ACHN (cell line): Measurements from ENCODE around the gene CLCNKB.
A peak's percentile ranks its signal among the peaks of the same experiment; 100 is the strongest.
"Not testable (repeated sequence)": the region's sequence is repeated elsewhere in the genome, so short reads cannot be mapped to it uniquely, and the experiment has no call there.

Experiments
- DNase-seq: peaks from one replicate; pipeline ENCODE4 v3.0.0-alpha.2; 2015
- in situ Hi-C: cut with HindIII; loops from 2 replicates; pipeline ENCODE4 v1.10.0; 2017; ENCODE audit warnings: low sequenced_read_pairs, low pct_ligation_motif_present, low pct_unique_long_range_greater_than_20kb

Gene CLCNKB

GRCh38 chr1:16053781-16054502 lies 10.4 kb downstream of the CLCNKB start:
- no peak for DNase-seq
- in situ Hi-C loops: no loop called here

DNA sequence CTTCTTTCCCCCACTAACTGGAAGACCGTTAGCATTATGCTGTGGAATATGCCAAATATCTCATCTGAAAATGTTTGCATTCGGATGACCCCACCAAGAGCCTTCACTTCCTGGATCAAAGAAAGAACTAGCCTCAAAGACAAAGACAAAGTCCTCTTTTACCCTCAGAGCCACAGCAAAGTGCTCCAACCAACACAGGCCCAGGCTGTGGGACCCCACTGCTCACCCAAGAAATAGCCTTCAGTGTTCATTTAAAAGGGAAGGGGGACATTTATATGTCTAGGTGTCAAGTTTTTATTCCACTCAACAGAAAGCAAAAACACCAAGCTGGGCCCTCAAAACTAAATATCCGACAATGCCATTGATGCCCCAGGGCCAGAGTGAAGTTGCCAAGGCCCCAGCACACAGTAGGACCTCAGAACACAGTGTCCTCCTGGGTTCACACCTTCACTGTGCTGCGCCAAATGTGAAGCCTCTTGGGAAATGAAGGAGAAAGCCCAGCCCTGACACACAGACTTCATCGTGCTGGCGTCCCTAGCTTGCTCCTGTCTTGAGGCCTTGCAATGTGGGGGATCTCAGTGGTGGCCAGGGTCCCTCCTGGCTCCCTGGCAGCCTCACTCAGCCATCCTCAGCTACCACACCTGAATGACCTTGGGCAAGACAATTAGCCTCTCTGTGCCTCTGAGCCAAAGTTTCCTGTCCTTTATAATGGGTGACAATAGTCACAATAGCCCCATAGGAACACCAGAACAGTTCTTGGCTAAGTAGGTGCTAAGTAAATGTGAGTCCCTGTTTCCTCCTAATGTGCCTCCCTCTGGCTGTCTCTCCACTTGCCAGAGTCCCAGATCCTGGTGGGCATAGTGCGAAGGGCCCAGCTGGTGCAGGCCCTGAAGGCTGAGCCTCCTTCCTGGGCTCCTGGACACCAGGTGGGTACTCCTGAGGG lies 11.3 kb downstream of the CLCNKB start:
- in situ Hi-C loops: no loop called here
- no peak for DNase-seq

GRCh38 chr1:16055613-16056520 lies 12.3 kb downstream of the CLCNKB start:
- in situ Hi-C loops: no loop called here
- DNase-seq: peak; percentile 82

DNA sequence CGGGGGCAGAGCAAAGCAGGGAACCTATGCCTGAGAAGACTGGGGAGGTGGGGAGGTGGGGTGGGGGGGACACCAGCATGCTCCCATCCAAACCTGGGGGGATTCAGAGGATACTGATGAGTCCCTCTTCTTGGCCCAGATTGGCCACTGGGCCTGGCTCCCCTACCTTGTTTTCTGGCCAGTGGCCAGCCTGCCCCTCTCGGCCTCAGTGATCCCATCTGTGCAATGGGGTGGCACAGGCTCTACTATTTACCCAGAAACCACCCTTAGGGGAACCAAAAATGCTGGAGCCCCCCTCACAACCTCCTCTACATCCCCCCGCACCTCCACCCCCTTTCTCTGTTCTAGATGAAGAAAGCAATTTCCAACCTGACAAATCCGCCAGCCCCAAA lies 12.9 kb downstream of the CLCNKB start:
- DNase-seq, in situ Hi-C loops: not testable (repeated sequence)

DNA sequence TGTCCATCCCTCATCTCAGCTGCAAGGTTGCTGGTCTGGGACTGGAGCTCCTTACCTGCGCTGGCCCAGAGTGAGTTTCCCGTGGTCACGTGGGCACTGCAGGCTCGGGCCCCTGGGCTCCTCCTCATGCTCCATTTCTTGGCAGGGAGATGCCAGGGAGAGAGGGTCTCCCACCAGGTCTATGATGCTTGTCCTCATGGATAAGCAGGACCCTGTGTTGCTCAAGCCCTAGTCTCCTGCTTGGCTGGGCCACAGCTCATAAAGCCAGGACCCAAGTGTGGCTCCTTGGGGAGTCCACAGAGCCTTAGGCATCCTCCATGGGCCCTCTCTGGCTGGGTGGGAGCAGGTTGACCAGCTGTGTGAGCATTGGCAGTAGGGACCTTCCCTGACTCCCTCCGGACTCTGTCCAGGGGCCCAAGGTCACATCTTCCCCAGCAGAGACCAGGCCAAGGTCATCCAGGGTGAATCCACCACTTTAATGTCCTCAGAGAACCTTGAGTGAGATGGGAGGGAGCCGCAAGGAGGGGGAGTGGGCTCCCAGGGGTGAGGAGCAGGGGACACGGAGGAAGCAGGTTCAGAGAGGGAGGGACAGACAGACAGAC lies 13.8 kb downstream of the CLCNKB start:
- DNase-seq, in situ Hi-C loops: not testable (repeated sequence)

- DNase-seq, in situ Hi-C loops: not testable (repeated sequence)
Observed at GRCh38 chr1:16058394-16059120, 15.0 kb downstream of the CLCNKB start.

- DNase-seq: no peak
- in situ Hi-C loops: no loop called here
Observed at GRCh38 chr1:16061266-16061665, 17.7 kb downstream of the CLCNKB start.

DNA sequence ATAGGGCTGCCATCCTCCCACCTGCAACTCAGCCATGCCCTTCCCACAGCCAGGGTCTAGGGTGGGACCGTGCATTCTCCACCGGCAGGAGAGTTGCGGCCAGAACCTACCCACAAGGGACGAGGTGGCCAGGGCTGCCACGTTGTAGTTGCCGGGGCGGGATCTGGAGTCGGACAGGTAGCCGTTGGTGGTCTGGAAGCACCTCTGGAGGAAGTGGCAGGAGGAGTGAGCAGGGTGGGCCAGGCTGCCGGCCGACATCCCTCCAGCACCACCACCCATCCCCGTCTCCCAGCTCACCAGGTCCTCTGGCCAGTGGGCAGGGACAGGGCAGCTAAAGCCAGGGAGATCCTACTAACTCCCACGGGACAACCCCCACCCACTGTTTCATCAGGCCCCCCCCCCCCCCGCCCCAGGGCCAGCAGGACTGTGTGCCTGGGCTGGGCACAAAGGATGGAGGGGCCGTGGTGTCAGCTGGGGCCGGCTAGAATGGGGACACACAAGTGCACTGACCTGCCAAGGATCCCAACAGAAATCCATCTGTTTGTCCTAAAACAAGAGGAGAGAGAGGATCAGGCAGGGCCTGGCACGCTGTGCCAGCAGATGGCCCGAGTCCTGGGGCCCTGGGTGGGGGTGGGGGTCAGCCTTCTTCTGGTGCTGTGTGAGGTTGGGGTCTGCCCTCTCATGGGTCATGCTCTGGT lies 18.6 kb downstream of the CLCNKB start:
- DNase-seq, in situ Hi-C loops: not testable (repeated sequence)

- in situ Hi-C loops, DNase-seq: not testable (repeated sequence)
Observed at GRCh38 chr1:16062687-16063075, 19.1 kb downstream of the CLCNKB start.

- in situ Hi-C loops: no loop called here
- no peak for DNase-seq
Observed at GRCh38 chr1:16063226-16063829, 19.7 kb downstream of the CLCNKB start.

DNA sequence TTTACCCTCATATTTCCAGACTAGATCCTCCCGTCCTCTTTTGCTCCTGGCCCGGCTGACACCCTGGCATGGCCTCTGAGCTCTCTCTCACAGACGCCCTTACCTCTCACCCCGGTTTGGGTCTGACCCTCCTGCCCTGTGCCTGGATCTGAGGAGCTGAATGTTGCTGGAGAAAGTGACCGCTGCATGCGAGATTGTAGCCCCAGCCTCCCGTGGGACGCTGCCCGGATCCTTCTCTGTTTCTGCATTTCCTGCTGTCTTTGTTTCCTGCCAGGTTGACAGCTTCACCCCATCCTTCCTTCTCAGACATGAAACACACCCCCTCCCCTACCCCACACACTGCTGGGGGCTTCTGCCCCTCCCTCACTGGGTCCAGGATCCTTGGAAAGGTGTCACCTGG lies 20.3 kb downstream of the CLCNKB start:
- in situ Hi-C loops: no loop called here
- no peak for DNase-seq

DNA sequence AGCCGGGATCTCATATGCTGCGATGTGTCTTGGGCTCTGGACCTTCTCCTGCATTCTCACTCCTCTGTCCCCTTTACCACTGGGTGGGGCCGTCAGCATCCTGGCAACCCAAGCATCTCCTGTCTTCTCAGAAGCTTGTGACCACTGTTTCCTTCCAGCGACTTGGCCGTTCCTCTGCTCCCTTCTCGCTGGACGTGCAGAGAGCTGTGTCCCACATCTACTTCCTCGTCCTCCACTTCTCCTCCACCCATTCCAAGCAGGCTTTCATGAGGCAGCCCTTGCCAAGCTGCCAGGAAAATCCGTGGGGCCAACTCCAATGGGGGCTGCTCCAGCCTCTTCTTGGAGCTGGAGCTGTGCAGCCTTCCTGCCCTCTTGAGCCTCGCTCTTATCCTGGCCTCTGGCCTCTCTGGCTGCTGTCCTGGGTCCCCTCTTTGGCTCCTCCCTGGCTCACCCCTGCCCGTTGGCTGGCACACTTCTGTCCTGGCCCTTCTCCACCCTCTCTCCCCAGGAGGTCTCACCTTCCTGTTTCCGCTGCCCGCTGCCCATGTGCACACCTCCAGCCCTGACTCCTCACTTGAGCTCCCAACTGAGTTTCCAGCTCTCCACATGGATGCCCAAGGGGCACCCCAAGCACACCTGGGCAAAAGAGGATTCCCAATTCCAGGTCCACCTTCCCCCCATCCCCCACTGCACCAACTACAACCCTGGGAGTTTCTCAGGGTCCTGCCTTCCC lies 21.1 kb downstream of the CLCNKB start:
- in situ Hi-C loops: no loop called here
- DNase-seq: no peak

DNA sequence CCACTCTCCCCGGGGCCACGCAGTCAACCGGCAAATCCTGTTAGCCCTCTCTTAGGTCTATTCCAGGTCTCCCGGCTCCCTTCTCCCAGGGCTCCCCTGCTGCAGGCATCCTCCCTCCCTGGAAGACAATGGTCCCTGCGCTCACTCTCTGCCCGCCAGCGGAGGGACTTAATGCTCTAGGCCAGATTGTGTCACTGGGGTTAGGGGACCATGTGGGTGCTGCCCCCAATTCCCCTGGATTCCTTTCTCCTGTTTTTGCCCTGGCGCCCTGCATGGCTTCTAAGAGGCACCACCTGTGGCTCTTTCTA lies 21.6 kb downstream of the CLCNKB start:
- DNase-seq: no peak
- in situ Hi-C loops: no loop called here

GRCh38 chr1:16066245-16066644 lies 22.7 kb downstream of the CLCNKB start:
- DNase-seq: no peak
- in situ Hi-C loops: no loop called here

DNA sequence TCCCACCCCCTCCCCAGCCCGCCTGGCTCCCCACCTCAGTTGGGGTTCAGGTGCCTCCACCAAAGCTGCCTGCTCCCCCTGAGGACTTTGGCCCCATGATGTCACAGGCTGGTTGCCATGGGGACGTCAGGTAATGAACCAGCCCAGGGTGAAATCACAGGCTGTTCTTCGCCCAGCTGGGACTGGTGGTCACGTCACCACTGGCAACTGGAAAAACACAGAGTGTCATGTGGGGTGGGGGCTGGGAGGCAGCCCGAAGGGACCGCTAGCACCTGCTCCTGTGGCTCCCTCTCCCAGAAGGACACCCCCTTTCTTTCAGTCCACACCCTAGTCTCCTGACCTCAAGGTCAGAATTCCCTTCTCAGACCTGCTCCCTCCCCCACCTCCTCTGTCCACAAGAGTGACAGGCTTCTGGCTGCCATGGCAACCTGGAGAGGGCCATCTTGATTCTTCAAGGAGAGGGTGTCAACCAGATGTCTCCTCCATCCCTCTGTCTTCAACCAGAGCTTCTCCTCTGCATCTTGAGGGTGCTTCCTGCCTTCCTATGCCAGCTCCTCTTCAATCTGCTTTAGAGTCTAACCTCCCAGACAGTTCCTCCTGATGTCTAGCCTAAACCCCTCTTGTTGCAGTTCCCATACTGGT lies 23.7 kb downstream of the CLCNKB start:
- DNase-seq: no peak
- in situ Hi-C loops: no loop called here

DNA sequence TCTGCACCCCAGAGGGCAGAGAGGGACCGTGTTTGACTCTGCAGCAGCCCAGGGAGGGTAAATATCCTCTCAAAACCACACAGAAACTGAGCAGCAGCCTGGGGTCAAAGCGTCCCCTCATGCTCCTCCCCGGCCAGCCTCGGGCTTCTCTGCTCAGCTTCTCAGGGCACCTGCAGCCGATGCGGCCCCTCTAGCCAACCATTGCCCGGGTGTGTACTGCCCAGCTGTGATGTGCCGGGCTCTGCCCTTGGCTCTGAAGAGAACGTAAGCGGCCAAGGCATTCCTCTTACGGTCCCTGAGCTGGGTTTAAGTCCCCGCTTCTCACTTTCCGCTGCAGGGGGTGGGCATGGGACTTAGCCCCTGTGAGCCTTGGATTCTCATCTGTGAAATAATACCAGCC lies 24.4 kb downstream of the CLCNKB start:
- no peak for DNase-seq
- in situ Hi-C loops: no loop called here
